ENCODE data around the gene TAOK3. TPM values are rescaled to one million over a fixed set of nuclear protein-coding genes. Genes with fewer than 3 reads are reported as not detected.

Gene TAOK3
- total RNA-seq, 2 donors from 2014 or later = 106 to 107 TPM

DNA sequence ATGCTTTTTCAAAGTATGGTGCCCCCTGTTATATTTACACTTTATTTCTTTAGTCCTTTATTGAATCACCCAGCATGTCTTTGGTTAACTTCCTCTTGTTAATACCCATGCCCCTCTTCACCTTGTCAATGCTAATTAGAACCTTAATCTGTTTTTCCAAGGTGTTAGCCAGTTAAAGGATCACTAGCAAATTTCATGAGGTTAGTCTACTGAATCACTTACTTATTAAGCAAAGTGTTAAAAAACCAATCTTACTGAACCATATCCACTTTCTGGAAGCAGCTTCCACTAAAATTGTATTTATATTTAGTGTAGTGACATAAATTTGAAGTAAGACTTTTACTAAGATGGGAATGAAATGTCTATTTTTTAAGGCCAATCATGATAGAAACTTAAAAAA, 27.9 kb downstream of the TAOK3 start:
- ATAC-seq (no peak), DNase-seq (ENCODE audit: low spot score) (no peak)
- H3K36me3 Mint-ChIP-seq = no peaks in the 10 kb centered on the region
- H3K27me3 Mint-ChIP-seq = no peaks in the 10 kb centered on the region
- no peaks in the 10 kb centered on the region for H3K9me3 Mint-ChIP-seq
- H3K4me3 Mint-ChIP-seq = no peak overlapping the region
- peaks cover 37 to 40% of the 10 kb centered on the region in 2 donors for H3K4me1 Mint-ChIP-seq (ENCODE audit: low read depth in 2 of 2)
- H3K27ac Mint-ChIP-seq = peak overlapping the region; percentile 19 to 23

GRCh38 chr12:118342090-118342489, 30.6 kb downstream of the TAOK3 start:
- Mint-ChIP-seq H3K36me3 (no peaks in the 10 kb centered on the region), H3K4me1 (ENCODE audit: low read depth in 2 of 2) (peaks cover 40 to 46% of the 10 kb centered on the region in 2 donors), H3K27me3 (no peaks in the 10 kb centered on the region), H3K9me3 (no peaks in the 10 kb centered on the region), H3K4me3 (no peak overlapping the region), H3K27ac (peak overlapping the region in 1 of 2 donors; percentile 27)
- ATAC-seq (no peak), DNase-seq (ENCODE audit: low spot score) (no peak)

- H3K27me3 Mint-ChIP-seq = no peaks in the 10 kb centered on the region
- no peak overlapping the region for H3K27ac Mint-ChIP-seq
- H3K4me1 Mint-ChIP-seq (ENCODE audit: low read depth in 2 of 2) = peaks cover 52 to 57% of the 10 kb centered on the region in 2 donors
- no peak overlapping the region for H3K4me3 Mint-ChIP-seq
- ATAC-seq = no peak
- H3K36me3 Mint-ChIP-seq = peaks cover 10% of the 10 kb centered on the region
- no peaks in the 10 kb centered on the region for H3K9me3 Mint-ChIP-seq
- no peak for DNase-seq (ENCODE audit: low spot score)
Observed at GRCh38 chr12:118337194-118337838, 35.4 kb downstream of the TAOK3 start.

DNA sequence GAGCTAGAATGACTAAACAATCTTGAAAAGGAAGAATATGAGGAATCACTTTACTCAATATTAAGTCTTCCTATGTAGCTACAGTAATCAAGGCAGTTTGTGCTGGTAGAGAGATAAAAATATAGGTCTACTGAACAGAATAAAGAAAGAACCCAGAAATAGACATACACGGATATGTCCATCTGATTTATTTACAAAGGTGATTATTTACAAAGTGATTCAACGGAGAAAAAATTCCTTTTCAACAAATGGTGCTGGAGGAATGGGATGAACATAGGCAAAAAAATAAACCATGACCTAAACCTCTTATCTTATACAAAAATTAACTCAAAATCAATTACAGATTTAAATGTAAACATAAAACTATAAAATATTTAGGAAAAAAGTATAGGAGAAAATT, 36.6 kb downstream of the TAOK3 start:
- H3K36me3 Mint-ChIP-seq = peaks cover 10% of the 10 kb centered on the region
- no peaks in the 10 kb centered on the region for H3K27me3 Mint-ChIP-seq
- ATAC-seq = no peak
- H3K4me3 Mint-ChIP-seq = no peak overlapping the region
- no peak for DNase-seq (ENCODE audit: low spot score)
- H3K4me1 Mint-ChIP-seq (ENCODE audit: low read depth in 2 of 2) = peaks cover 48 to 55% of the 10 kb centered on the region in 2 donors
- H3K27ac Mint-ChIP-seq = peak overlapping the region in 1 of 2 donors; percentile 51
- H3K9me3 Mint-ChIP-seq = no peaks in the 10 kb centered on the region

DNA sequence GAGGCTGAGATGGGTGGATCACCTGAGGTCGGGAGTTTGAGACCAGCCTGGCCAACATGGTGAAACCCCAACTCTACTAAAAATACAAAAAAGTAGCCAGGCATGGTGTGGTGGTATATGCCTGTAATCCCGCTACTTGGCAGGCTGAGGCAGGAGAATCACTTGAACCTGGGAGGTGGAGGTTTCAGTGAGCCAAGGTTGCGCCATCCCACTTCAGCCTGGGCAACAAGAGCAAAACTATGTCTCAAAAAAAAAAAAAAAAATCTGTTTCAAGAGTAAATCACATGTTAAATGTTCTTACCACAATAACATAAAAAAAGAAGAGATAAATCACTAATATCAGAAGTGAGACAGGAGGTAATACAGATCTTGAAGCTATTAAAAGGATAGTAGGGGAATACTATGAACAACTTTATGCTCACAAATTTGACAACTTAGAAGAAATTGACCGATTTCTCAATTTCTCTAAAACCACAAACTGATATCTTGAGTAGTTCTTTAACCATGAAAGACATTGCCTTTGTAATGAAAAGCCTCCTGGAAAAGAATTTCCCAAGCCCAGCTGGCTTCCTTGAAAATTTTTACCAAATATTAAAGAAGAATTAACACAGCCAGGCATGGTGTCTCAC, 37.7 kb downstream of the TAOK3 start:
- no peaks in the 10 kb centered on the region for H3K9me3 Mint-ChIP-seq
- peak overlapping the region; percentile 12 for H3K4me3 Mint-ChIP-seq
- peaks cover 10% of the 10 kb centered on the region for H3K36me3 Mint-ChIP-seq
- H3K27ac Mint-ChIP-seq = peak overlapping the region; percentile 51 to 59
- no peak for ATAC-seq
- H3K4me1 Mint-ChIP-seq (ENCODE audit: low read depth in 2 of 2) = peaks cover 54 to 60% of the 10 kb centered on the region in 2 donors
- H3K27me3 Mint-ChIP-seq = no peaks in the 10 kb centered on the region
- no peak for DNase-seq (ENCODE audit: low spot score)

DNA sequence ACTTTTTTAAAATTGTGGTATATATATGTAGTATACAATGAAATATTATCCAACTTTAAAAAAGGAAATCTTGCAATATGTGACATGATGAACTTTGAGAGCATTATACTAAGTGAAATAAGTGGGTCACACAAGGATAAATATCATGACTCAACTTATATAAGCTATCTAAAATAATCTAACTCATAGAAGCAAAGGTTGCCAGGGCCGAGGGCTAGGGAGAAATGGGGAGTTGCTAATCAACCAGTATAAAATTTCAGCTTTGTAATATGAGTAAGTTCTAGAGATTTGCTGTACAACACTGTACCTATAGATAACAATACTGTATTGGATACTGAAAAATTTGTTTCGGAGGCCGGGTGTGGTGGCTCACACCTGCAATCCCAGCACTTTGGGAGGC, 38.5 kb downstream of the TAOK3 start:
- Mint-ChIP-seq H3K36me3 (peaks cover 10% of the 10 kb centered on the region), H3K27me3 (no peaks in the 10 kb centered on the region), H3K27ac (peak overlapping the region; percentile 46 to 58), H3K4me1 (ENCODE audit: low read depth in 2 of 2) (peaks cover 55 to 59% of the 10 kb centered on the region in 2 donors), H3K4me3 (no peak overlapping the region), H3K9me3 (no peaks in the 10 kb centered on the region)
- no peak for DNase-seq (ENCODE audit: low spot score)
- no peak for ATAC-seq

DNA sequence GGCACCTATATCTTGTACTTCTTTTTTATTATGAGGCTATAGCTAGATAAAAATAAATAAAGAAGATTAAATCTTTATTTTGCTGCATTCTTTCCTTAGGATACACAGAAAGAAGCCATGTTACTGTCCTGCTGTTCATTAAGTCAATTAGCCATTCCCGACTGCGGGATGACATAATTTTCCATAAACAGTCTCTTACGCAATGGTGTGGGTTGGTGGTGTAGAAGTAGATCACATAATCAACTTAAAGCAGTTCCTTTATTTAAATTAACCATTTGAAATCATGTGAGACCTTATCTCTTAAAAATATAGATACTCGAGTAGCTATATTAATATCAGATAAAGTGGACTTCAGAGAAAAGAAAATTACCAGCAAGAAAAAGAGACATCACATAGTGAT, 40.2 kb downstream of the TAOK3 start:
- Mint-ChIP-seq H3K27ac (peak overlapping the region; percentile 1 to 43), H3K27me3 (no peaks in the 10 kb centered on the region), H3K9me3 (no peaks in the 10 kb centered on the region), H3K4me1 (ENCODE audit: low read depth in 2 of 2) (peaks cover 54 to 58% of the 10 kb centered on the region in 2 donors), H3K36me3 (peaks cover 16% of the 10 kb centered on the region), H3K4me3 (peak overlapping the region; percentile 20)
- no peak for DNase-seq (ENCODE audit: low spot score)
- ATAC-seq = no peak

- Mint-ChIP-seq H3K27ac (peak overlapping the region; percentile 57 to 83), H3K9me3 (no peaks in the 10 kb centered on the region), H3K36me3 (peaks cover 16% of the 10 kb centered on the region), H3K27me3 (no peaks in the 10 kb centered on the region), H3K4me3 (peak overlapping the region; percentile 33), H3K4me1 (ENCODE audit: low read depth in 2 of 2) (peaks cover 47 to 48% of the 10 kb centered on the region in 2 donors)
- ATAC-seq = peak in 1 of 2 donors; percentile 67
- no peak for DNase-seq (ENCODE audit: low spot score)
Observed at GRCh38 chr12:118330421-118331018, 42.2 kb downstream of the TAOK3 start.

DNA sequence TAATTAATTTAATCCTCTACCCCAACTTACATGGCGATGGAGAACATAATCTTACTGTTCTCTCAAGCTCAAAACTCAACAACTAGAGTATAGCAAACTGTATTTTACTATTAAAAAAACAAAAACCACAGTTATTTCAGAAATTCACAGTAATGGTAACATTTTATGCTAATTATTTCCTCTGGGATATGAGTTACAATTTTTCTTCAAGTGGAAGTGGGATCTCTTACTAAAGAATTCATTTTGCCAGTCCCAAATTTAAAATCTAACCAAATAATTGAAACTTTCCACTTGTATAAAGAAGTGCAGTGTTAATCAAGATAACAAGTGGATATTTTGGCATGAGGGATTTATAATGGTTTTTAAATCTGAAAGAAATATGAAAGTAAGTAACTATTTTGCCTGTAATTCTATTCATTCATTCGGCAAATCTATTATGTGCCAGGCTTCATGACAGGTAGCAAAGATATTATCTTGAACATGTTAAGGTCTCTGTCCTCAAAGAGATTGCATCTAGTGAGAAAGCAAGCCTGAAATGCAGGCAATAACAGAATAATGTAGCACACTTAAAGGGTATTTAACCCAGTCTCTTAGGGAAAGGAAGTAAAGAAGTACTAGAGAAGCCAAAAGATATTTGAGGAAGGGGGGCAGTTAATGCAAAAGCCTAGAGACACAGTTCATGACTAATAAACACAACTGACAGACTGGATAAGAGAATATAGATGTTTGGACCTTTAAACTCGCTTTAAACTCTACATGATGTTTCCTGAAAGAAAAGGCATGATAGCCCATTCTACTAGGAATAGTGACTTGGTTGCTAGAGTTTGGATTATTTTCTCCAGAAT, 44.0 kb downstream of the TAOK3 start:
- H3K36me3 Mint-ChIP-seq = peaks cover 16% of the 10 kb centered on the region
- peaks cover 46% of the 10 kb centered on the region in 2 donors for H3K4me1 Mint-ChIP-seq (ENCODE audit: low read depth in 2 of 2)
- peak overlapping the region; percentile 17 to 24 for H3K27ac Mint-ChIP-seq
- ATAC-seq (no peak), DNase-seq (ENCODE audit: low spot score) (no peak)
- H3K27me3 Mint-ChIP-seq = no peaks in the 10 kb centered on the region
- no peaks in the 10 kb centered on the region for H3K9me3 Mint-ChIP-seq
- no peak overlapping the region for H3K4me3 Mint-ChIP-seq

DNA sequence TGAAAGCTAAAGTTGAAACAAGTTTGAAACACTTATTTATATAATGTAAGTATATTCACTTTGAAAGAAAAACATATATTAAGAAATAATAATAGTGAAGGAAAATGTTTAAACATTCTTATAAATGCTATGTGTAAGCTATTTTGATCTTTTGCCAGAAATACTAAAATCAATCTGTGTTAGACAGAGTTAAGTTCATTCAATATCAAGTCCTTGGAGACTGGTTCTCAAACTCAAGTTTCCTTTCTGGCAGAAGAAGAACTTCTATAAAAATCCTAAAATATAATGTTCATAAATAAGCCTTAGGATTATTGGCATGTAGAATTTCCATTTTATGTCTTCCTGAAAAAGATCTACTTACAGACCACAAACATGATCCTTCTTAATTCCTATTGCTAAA, 45.3 kb downstream of the TAOK3 start:
- no peak for DNase-seq (ENCODE audit: low spot score)
- no peak for ATAC-seq
- no peak overlapping the region for H3K27ac Mint-ChIP-seq
- H3K4me3 Mint-ChIP-seq = no peak overlapping the region
- no peaks in the 10 kb centered on the region for H3K27me3 Mint-ChIP-seq
- H3K36me3 Mint-ChIP-seq = peaks cover 6% of the 10 kb centered on the region
- peaks cover 34 to 36% of the 10 kb centered on the region in 2 donors for H3K4me1 Mint-ChIP-seq (ENCODE audit: low read depth in 2 of 2)
- no peaks in the 10 kb centered on the region for H3K9me3 Mint-ChIP-seq

GRCh38 chr12:118326991-118327390, 45.7 kb downstream of the TAOK3 start:
- no peak for DNase-seq (ENCODE audit: low spot score)
- Mint-ChIP-seq H3K9me3 (no peaks in the 10 kb centered on the region), H3K4me3 (no peak overlapping the region), H3K4me1 (ENCODE audit: low read depth in 2 of 2) (peaks cover 32 to 34% of the 10 kb centered on the region in 2 donors), H3K36me3 (peaks cover 6% of the 10 kb centered on the region), H3K27ac (no peak overlapping the region), H3K27me3 (no peaks in the 10 kb centered on the region)
- ATAC-seq = no peak

DNA sequence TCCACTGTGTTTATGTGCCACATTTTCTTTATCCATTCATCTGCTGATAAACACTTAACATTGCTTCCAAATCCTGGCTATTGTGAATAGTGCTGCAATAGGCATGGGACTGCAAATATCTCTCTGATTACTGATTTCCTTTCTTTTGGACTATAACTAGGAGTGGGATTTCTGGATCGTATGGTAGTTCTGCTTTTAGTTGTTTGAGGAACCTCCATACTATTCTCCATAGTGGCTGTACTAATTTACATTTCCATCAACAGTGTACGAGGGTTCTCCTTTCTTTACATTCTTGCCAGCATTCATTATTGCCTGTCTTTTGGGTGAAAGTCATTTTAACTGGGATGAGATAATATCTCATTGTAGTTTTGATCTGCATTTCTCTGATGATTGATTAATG, 47.6 kb downstream of the TAOK3 start:
- H3K36me3 Mint-ChIP-seq = peaks cover 6% of the 10 kb centered on the region
- no peaks in the 10 kb centered on the region for H3K27me3 Mint-ChIP-seq
- no peak overlapping the region for H3K27ac Mint-ChIP-seq
- DNase-seq (ENCODE audit: low spot score) = no peak
- no peak overlapping the region for H3K4me3 Mint-ChIP-seq
- H3K9me3 Mint-ChIP-seq = no peaks in the 10 kb centered on the region
- no peak for ATAC-seq
- H3K4me1 Mint-ChIP-seq (ENCODE audit: low read depth in 2 of 2) = peaks cover 30 to 32% of the 10 kb centered on the region in 2 donors

GRCh38 chr12:118319627-118320026, 53.1 kb downstream of the TAOK3 start:
- no peak for ATAC-seq
- peaks cover 35 to 39% of the 10 kb centered on the region in 2 donors for H3K4me1 Mint-ChIP-seq (ENCODE audit: low read depth in 2 of 2)
- H3K9me3 Mint-ChIP-seq = peaks cover 3% of the 10 kb centered on the region
- no peak overlapping the region for H3K27ac Mint-ChIP-seq
- DNase-seq (ENCODE audit: low spot score) = no peak
- peaks cover 4% of the 10 kb centered on the region for H3K36me3 Mint-ChIP-seq
- no peak overlapping the region for H3K4me3 Mint-ChIP-seq
- no peaks in the 10 kb centered on the region for H3K27me3 Mint-ChIP-seq

All from natural killer cell treated with Interleukin-12 subunit alpha and Interleukin-12 subunit beta and Interleukin-15 and Interleukin-18, amount 100 ng/mL, for 72 hours (primary cell).